Spleen (tissue), 11 donors: ENCODE data around the gene MRAP. TPM values are rescaled to one million over a fixed set of nuclear protein-coding genes. Genes with fewer than 3 reads are reported as not detected.
A peak's percentile ranks its signal among the peaks of the same experiment; 100 is the strongest.
"Not testable (repeated sequence)": the region's sequence is repeated elsewhere in the genome, so short reads cannot be mapped to it uniquely, and the experiment has no call there.

ENCODE experiments used
- DNase-seq: peaks from one replicate; pipeline ENCODE4 v3.0.0-alpha.2; 2020
- H3K27ac ChIP-seq, 8 donors: fragments of 200-600 bp; sonication (generic) in 7 of 8; 1 replicate in 4 of 8; 2 replicates in 4 of 8; pipeline versions ENCODE4 v1.5.0 to v1.8.0; 2016 to 2021; ENCODE audit warnings: inconsistent platforms in 4 of 8, mild to moderate bottlenecking in 4 of 8, moderate library complexity in 1 of 8
- H3K27me3 ChIP-seq, 7 donors: fragments of 200-600 bp; sonication (generic) in 6 of 7; replicated peaks in 1 of 7; 1 replicate in 4 of 7; 2 replicates in 3 of 7; pipeline versions ENCODE4 v1.5.0 to v1.8.0; 2016 to 2021; ENCODE audit warnings: inconsistent platforms in 3 of 7, mild to moderate bottlenecking in 1 of 7
- H3K36me3 ChIP-seq, 6 donors: fragments of 200-600 bp; sonication (generic) in 5 of 6; 1 replicate in 4 of 6; 2 replicates in 2 of 6; pipeline versions ENCODE4 v1.5.0 to v1.8.0; 2016 to 2021; ENCODE audit warnings: inconsistent platforms in 2 of 6
- H3K4me1 ChIP-seq, 6 donors: fragments of 200-600 bp; sonication (generic) in 5 of 6; 1 replicate in 3 of 6; 2 replicates in 3 of 6; pipeline versions ENCODE4 v1.5.0 to v1.8.0; 2016 to 2021; ENCODE audit warnings: inconsistent platforms in 3 of 6
- H3K4me3 ChIP-seq, 8 donors: fragments of 200-600 bp; sonication (generic) in 7 of 8; 1 replicate in 4 of 8; 2 replicates in 4 of 8; pipeline versions ENCODE4 v1.5.0 to v1.8.0; 2016 to 2021; ENCODE audit warnings: inconsistent platforms in 4 of 8, mild to moderate bottlenecking in 4 of 8, moderate library complexity in 2 of 8
- H3K9me3 ChIP-seq, 8 donors: fragments of 200-600 bp; sonication (generic) in 7 of 8; 1 replicate in 4 of 8; 2 replicates in 4 of 8; pipeline versions ENCODE4 v1.5.0 to v1.8.0; 2016 to 2021; ENCODE audit warnings: inconsistent platforms in 4 of 8
- CTCF ChIP-seq, 11 experiments: fragments of 200-600 bp in 7 of 11; fragments of 450-650 bp in 4 of 11; sonication (generic) in 4 of 11; IDR thresholded peaks in 8 of 11; conservative IDR thresholded peaks in 3 of 11; 1 replicate in 7 of 11; 2 replicates in 4 of 11; pipeline versions ENCODE4 v1.4.0 to v1.8.0; 2016 to 2021; ENCODE audit warnings: antibody characterized with exemption in 11 of 11, inconsistent platforms in 4 of 11, mild to moderate bottlenecking in 1 of 11
- POLR2A ChIP-seq, 3 donors: fragments of 450-650 bp; IDR thresholded peaks; one replicate each; pipeline ENCODE4 v1.5.1; 2017; ENCODE audit warnings: antibody characterized with exemption in 3 of 3, mild to moderate bottlenecking in 1 of 3
- POLR2AphosphoS5 ChIP-seq, 3 donors: sonication (generic); formaldehyde crosslinking; IDR thresholded peaks; one replicate each; pipeline ENCODE4 v1.5.1; 2017; ENCODE audit warnings: antibody characterized with exemption in 3 of 3
- WGBS, 5 donors: extraction: QIAGEN DNeasy Blood & Tissue Kit in 3 of 5; methylation state at CpG; one replicate each; pipeline versions ENCODE4 v1.1.5 to v1.1.7; 2013 to 2018; 5-methylcytosine and 5-hydroxymethylcytosine counted together
- intact Hi-C: fragments of 100-400 bp; cut with DNase I; formaldehyde crosslinking; loops from one replicate; pipeline ENCODE4 v1.15.0; 2023; ENCODE audit warnings: low total_unique reads
- polyA plus RNA-seq, 3 donors: library from polyadenylated mRNA; stranded (reverse); fragments of 200-250 nt; gene quantifications; one replicate each; pipeline ENCODE4 v1.2.1, GENCODE V29; 2013
- total RNA-seq, 7 donors: library from RNA; depleted of rRNA in 3 of 7; stranded (reverse); fragments of >200 nt in 3 of 7; fragmentation: NEBNext Ultra II Directional in 4 of 7; extraction: Animal tissue kit (Norgen Biotek cat#: 25700) in 4 of 7; gene quantifications; one replicate each; pipeline versions ENCODE4 v1.1.0 to v1.2.1, GENCODE V29; 2016 to 2021
- donor health status: healthy with polysubstance abuse.
- donor health status: DM: no; HTN: no; CAD: no; lungs with moderate emphysema.
- donor health status: DM: no; HTN: no; CAD: no.
- donor health status: Bipolar disorder and iron deficiency.
- donor health status: healthy.
- donor health status: DM: no; HTN: no; CAD: no.
- donor health status: DM: yes; HTN: yes; CAD: no.

MRAP gene
- total and polyA plus RNA-seq, 10 donors: 0.09 TPM; not detected in 9

- intact Hi-C loops: loop anchor here (5.0 kb wide), 1 partner anchor 389 kb away; no protein-coding TSS in a partner anchor
Observed at GRCh38 chr21:32256251-32256650, 42.4 kb upstream of the MRAP start.

GRCh38 chr21:32256873-32257620, 41.6 kb upstream of the MRAP start:
- H3K36me3 ChIP-seq: no peaks in the 10 kb centered on the region
- DNase-seq: no peak
- H3K4me1 ChIP-seq: peaks cover 0 to 6% (median 0%) of the 10 kb centered on the region in 6 donors
- 48 to 70% (median 59%) methylated on average over 9 of the region's 9 CpGs for WGBS, 5 donors
- intact Hi-C loops: loop anchor here (5.0 kb wide), 1 partner anchor 390 kb away; no protein-coding TSS in a partner anchor
- no peaks in the 10 kb centered on the region for H3K27me3 ChIP-seq
- no peaks in the 10 kb centered on the region for H3K9me3 ChIP-seq
- H3K27ac ChIP-seq: no peak overlapping the region
- no peak for TF ChIP-seq POLR2A (IDR thresholded peaks at IDR 0.05)
- TF ChIP-seq POLR2AphosphoS5 (IDR thresholded peaks at IDR 0.05): no peak
- TF ChIP-seq CTCF (IDR thresholded peaks at IDR 0.05 in 8 of 11, conservative IDR thresholded peaks at IDR 0.05 in 3 of 11): no peak
- no peak overlapping the region for H3K4me3 ChIP-seq

More at GRCh38 chr21:32256251-32256650, 42.4 kb upstream of the MRAP start:
- H3K9me3 ChIP-seq: peaks cover 0 to 4% (median 1%) of the 10 kb centered on the region in 8 donors
- DNase-seq: no peak
- 78 to 88% (median 86%) methylated on average over 12 of the region's 12 CpGs for WGBS, 5 donors
- no peak overlapping the region for H3K27ac ChIP-seq
- H3K36me3 ChIP-seq: no peaks in the 10 kb centered on the region
- no peak overlapping the region for H3K4me3 ChIP-seq
- H3K27me3 ChIP-seq: no peaks in the 10 kb centered on the region
- TF ChIP-seq POLR2A (IDR thresholded peaks at IDR 0.05) (no peak), POLR2AphosphoS5 (IDR thresholded peaks at IDR 0.05) (no peak), CTCF (IDR thresholded peaks at IDR 0.05 in 8 of 11, conservative IDR thresholded peaks at IDR 0.05 in 3 of 11) (no peak)
- H3K4me1 ChIP-seq: peaks cover 0 to 6% (median 0%) of the 10 kb centered on the region in 6 donors

- intact Hi-C loops: loop anchor here (5.0 kb wide), 1 partner anchor 391 kb away; no protein-coding TSS in a partner anchor
- no peaks in the 10 kb centered on the region for H3K27me3 ChIP-seq
- no peak overlapping the region for H3K27ac ChIP-seq
- no peaks in the 10 kb centered on the region for H3K36me3 ChIP-seq
- H3K4me3 ChIP-seq: no peak overlapping the region
- no peak for DNase-seq
- WGBS, 5 donors: 51 to 60% (median 56%) methylated on average over 16 of the region's 16 CpGs
- peaks cover 0 to 6% (median 0%) of the 10 kb centered on the region in 6 donors for H3K4me1 ChIP-seq
- no peaks in the 10 kb centered on the region for H3K9me3 ChIP-seq
- TF ChIP-seq CTCF (IDR thresholded peaks at IDR 0.05 in 8 of 11, conservative IDR thresholded peaks at IDR 0.05 in 3 of 11): peak in 8 of 11 experiments; percentile 15 to 62 (median 60)
- no peak for TF ChIP-seq POLR2AphosphoS5 (IDR thresholded peaks at IDR 0.05)
Observed at GRCh38 chr21:32257962-32258785, 40.5 kb upstream of the MRAP start.

GRCh38 chr21:32258786-32259048, 39.9 kb upstream of the MRAP start:
- not testable (repeated sequence) for H3K4me1 ChIP-seq, H3K27me3 ChIP-seq, H3K4me3 ChIP-seq, H3K9me3 ChIP-seq, DNase-seq, H3K27ac ChIP-seq, H3K36me3 ChIP-seq
- intact Hi-C loops: loop anchor here (5.0 kb wide), 1 partner anchor 391 kb away; no protein-coding TSS in a partner anchor
- WGBS, 5 donors: 88 to 97% (median 92%) methylated on average over 5 of the region's 5 CpGs
